ENCODE data around the gene ZNF681.

The ZNF681 gene

DNA sequence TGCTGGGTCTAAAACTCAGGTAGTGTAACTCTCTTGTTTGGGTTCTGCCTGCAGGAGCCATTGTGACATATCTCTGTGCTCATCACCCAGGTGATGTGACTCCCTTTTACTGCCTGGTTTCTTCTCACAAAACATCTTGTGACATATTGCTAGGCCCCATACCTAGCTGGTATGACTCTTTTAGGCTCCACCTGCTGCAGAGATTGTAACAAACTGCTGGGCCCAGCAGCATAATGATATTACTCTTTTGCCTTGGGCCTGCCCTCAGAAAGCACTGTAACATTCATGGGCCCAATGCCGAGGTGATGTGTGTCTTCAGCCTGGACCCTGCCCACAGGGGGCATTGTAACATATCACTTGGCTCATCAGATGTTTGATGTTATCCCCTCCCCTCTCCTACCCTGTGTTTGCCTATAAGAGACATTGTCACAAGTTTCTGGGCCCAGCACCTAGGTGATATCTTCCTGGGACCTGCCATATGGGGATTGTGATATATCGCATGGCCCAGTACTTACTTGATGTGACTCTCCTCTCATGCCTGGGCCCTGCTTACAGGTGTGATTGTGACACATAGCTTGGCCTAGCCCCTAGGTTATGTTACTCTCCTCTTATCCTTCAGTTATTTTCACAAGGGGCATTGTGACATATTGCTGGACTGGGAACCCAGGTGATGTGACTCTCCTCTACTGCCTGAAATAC lies 18.0 kb upstream of the ZNF681 start:
- H3K4me3 ChIP-seq (ENCODE audit: low read depth, low read length): no peak overlapping the region
- DNase-seq (ENCODE audit: low read depth): no peak
- TF ChIP-seq CTCF (IDR thresholded peaks at IDR 0.05; ENCODE audit: insufficient read depth, low read depth, low read length, missing control alignments): no peak

- DNase-seq (ENCODE audit: low read depth): no peak
- H3K4me3 ChIP-seq (ENCODE audit: low read depth, low read length): no peak overlapping the region
- TF ChIP-seq CTCF (IDR thresholded peaks at IDR 0.05; ENCODE audit: insufficient read depth, low read depth, low read length, missing control alignments): no peak
Measured at GRCh38 chr19:23774524-23774971, 15.9 kb upstream of the ZNF681 start.

- no peak for TF ChIP-seq CTCF (IDR thresholded peaks at IDR 0.05; ENCODE audit: insufficient read depth, low read depth, low read length, missing control alignments)
- DNase-seq (ENCODE audit: low read depth): no peak
- no peak overlapping the region for H3K4me3 ChIP-seq (ENCODE audit: low read depth, low read length)
Measured at GRCh38 chr19:23774106-23774505, 15.4 kb upstream of the ZNF681 start.

DNA sequence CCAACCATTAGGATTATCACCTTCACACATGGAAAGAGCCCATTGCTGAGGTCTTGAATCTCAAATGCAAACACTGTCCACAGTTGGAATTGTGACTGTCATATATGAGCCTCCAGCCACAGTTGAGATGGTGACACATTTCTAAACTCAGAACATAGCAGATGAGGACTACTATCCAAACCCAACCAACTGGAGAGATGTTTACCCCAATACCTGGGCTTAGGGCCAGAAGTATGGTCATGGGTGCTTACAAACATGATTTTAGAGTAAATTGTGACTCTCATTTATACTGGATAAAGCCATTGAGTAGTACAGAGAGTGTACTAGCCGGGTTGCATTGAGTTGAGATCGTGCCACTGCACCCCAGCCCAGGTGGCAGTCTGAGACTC lies 14.0 kb upstream of the ZNF681 start:
- TF ChIP-seq CTCF (IDR thresholded peaks at IDR 0.05; ENCODE audit: insufficient read depth, low read depth, low read length, missing control alignments): no peak
- no peak for DNase-seq (ENCODE audit: low read depth)
- H3K4me3 ChIP-seq (ENCODE audit: low read depth, low read length): no peak overlapping the region

GRCh38 chr19:23771761-23772674 lies 13.3 kb upstream of the ZNF681 start:
- TF ChIP-seq CTCF (IDR thresholded peaks at IDR 0.05; ENCODE audit: insufficient read depth, low read depth, low read length, missing control alignments): no peak
- no peak for DNase-seq (ENCODE audit: low read depth)
- H3K4me3 ChIP-seq (ENCODE audit: low read depth, low read length): no peak overlapping the region

DNA sequence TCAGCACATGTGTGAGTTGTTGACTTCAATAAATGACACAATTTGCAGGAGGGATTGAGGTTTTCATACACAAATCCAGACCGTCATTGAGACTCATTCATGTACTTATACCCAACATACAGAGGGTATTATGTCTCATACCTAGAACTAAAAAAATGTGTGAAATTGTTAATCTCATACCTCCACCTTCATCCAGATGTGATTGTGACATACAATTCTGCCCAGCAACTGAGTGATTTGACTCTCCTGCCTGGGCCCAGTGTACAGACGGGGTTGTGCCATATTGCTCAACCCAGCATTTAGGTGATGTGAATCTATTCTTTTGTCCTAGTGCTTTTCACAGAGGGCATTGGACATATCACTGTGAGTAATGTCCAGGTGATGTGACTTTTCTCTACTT lies 12.6 kb upstream of the ZNF681 start:
- no peak for TF ChIP-seq CTCF (IDR thresholded peaks at IDR 0.05; ENCODE audit: insufficient read depth, low read depth, low read length, missing control alignments)
- DNase-seq (ENCODE audit: low read depth): no peak
- H3K4me3 ChIP-seq (ENCODE audit: low read depth, low read length): no peak overlapping the region
